ENCODE results near the gene LATS2. TPM values are rescaled to one million over a fixed set of nuclear protein-coding genes. Genes with fewer than 3 reads are reported as not detected.
"Not testable (repeated sequence)": the region's sequence is repeated elsewhere in the genome, so short reads cannot be mapped to it uniquely, and the experiment has no call there.

Gene LATS2
- total RNA-seq, 4 donors from 2014 or later = 49.8 to 93.8 (median 77.0) TPM

- 74% methylated on average over 5 of the region's 5 CpGs for WGBS
- intact Hi-C loops (cut with DNase I) = no loop called here
- Histone ChIP-seq H3K27me3 (no peaks in the 10 kb centered on the region), H3K9me3 (no peaks in the 10 kb centered on the region), H3K4me1 (peaks cover 68 to 100% (median 92%) of the 10 kb centered on the region in 4 donors), H3K4me3 (no peak overlapping the region), H3K27ac (replicated peaks in 1 of 4) (no peak overlapping the region), H3K36me3 (peaks cover 0 to 4% (median 0%) of the 10 kb centered on the region in 4 donors)
- TF ChIP-seq EP300 (IDR thresholded peaks at IDR 0.05) (no peak), POLR2AphosphoS5 (IDR thresholded peaks at IDR 0.05) (no peak), CTCF (IDR thresholded peaks at IDR 0.05) (no peak), POLR2A (IDR thresholded peaks at IDR 0.05; ENCODE audit: low read depth) (no peak)
- DNase-seq (ENCODE audit: extremely low spot score) = no peak
These were observed 8.2 kb downstream of the LATS2 start for GRCh38 chr13:21053231-21053630.

- peaks cover 67 to 100% (median 92%) of the 10 kb centered on the region in 4 donors for H3K4me1 ChIP-seq
- peaks cover 0 to 4% (median 0%) of the 10 kb centered on the region in 4 donors for H3K36me3 ChIP-seq
- no peak overlapping the region for H3K4me3 ChIP-seq
- no peak overlapping the region for H3K27ac ChIP-seq (replicated peaks in 1 of 4)
- no peaks in the 10 kb centered on the region for H3K27me3 ChIP-seq
- intact Hi-C loops (cut with DNase I) = no loop called here
- TF ChIP-seq POLR2AphosphoS5 (IDR thresholded peaks at IDR 0.05) (no peak), EP300 (IDR thresholded peaks at IDR 0.05) (no peak), CTCF (IDR thresholded peaks at IDR 0.05) (no peak), POLR2A (IDR thresholded peaks at IDR 0.05; ENCODE audit: low read depth) (no peak)
- DNase-seq (ENCODE audit: extremely low spot score) = no peak
- 92% methylated on average over 2 of the region's 3 CpGs for WGBS
- no peaks in the 10 kb centered on the region for H3K9me3 ChIP-seq
These were observed 9.7 kb downstream of the LATS2 start for GRCh38 chr13:21051675-21052074.

GRCh38 chr13:21050288-21051197, 10.8 kb downstream of the LATS2 start:
- Histone ChIP-seq H3K27ac (replicated peaks in 1 of 4) (no peak overlapping the region), H3K4me1 (peaks cover 67 to 100% (median 92%) of the 10 kb centered on the region in 4 donors), H3K9me3 (no peaks in the 10 kb centered on the region), H3K27me3 (no peaks in the 10 kb centered on the region), H3K36me3 (peaks cover 0 to 4% (median under 1%) of the 10 kb centered on the region in 4 donors), H3K4me3 (no peak overlapping the region)
- intact Hi-C loops (cut with DNase I) = no loop called here
- no peak for TF ChIP-seq POLR2A (IDR thresholded peaks at IDR 0.05; ENCODE audit: low read depth)
- 92% methylated on average over 13 of the region's 16 CpGs for WGBS
- DNase-seq (ENCODE audit: extremely low spot score) = no peak

- DNase-seq (ENCODE audit: extremely low spot score); H3K27me3 ChIP-seq; H3K4me3 ChIP-seq; H3K36me3 ChIP-seq; H3K9me3 ChIP-seq; intact Hi-C loops (cut with DNase I): not testable (repeated sequence)
- 81% methylated on average over 6 of the region's 6 CpGs for WGBS
- H3K27ac ChIP-seq (replicated peaks in 1 of 4) = peak overlapping the region in 1 of 4 donors; percentile 14
- peaks cover 67 to 100% (median 92%) of the 10 kb centered on the region in 4 donors for H3K4me1 ChIP-seq
These were observed 11.7 kb downstream of the LATS2 start for GRCh38 chr13:21049731-21050130.

GRCh38 chr13:21048901-21049698, 12.3 kb downstream of the LATS2 start:
- Histone ChIP-seq H3K9me3 (no peaks in the 10 kb centered on the region), H3K4me3 (no peak overlapping the region), H3K27ac (replicated peaks in 1 of 4) (peak overlapping the region in 1 of 4 donors; percentile 14), H3K4me1 (peaks cover 65 to 100% (median 92%) of the 10 kb centered on the region in 4 donors), H3K27me3 (no peaks in the 10 kb centered on the region), H3K36me3 (peaks cover 0 to 11% (median 5%) of the 10 kb centered on the region in 4 donors)
- no peak for TF ChIP-seq POLR2AphosphoS5 (IDR thresholded peaks at IDR 0.05)
- TF ChIP-seq CTCF (IDR thresholded peaks at IDR 0.05) = no peak
- no peak for TF ChIP-seq EP300 (IDR thresholded peaks at IDR 0.05)
- no peak for TF ChIP-seq POLR2A (IDR thresholded peaks at IDR 0.05; ENCODE audit: low read depth)
- WGBS = 77% methylated on average over 6 of the region's 6 CpGs
- DNase-seq (ENCODE audit: extremely low spot score) = no peak
- intact Hi-C loops (cut with DNase I) = no loop called here

Data from esophagus muscularis mucosa (tissue), 4 donors.